ENCODE measurements around the gene LCE2B.
"Not testable (repeated sequence)": the region's sequence is repeated elsewhere in the genome, so short reads cannot be mapped to it uniquely, and the experiment has no call there.

GRCh38 chr1:152674983-152675382 is 10.9 kb upstream of the LCE2B start, which contains the start of gene LCE2C:
- not testable (repeated sequence) for TF ChIP-seq POLR2A, CTCF (IDR thresholded peaks at IDR 0.05)
